Measurements from ENCODE around the gene UCHL5.

DNA sequence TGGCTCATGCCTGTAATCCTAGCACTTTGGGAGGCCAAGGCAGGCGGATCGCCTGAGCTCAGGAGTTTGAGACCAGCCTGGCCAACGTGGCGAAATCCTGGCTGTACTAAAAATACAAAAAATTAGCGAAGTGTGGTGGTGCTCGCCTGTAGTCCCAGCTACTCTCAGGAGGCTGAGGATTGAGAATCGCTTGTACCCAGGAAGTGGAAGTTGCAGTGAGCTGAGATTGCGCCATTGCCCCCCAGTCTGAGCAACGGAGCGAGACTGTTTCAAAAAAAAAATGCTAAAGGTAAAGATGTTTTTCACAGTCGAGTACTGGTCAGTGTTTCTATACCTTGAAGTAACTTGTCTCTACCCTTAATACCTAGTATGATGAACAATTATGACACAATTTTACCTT is 35.0 kb upstream of the UCHL5 start:
- TF ChIP-seq, protein P1, sequence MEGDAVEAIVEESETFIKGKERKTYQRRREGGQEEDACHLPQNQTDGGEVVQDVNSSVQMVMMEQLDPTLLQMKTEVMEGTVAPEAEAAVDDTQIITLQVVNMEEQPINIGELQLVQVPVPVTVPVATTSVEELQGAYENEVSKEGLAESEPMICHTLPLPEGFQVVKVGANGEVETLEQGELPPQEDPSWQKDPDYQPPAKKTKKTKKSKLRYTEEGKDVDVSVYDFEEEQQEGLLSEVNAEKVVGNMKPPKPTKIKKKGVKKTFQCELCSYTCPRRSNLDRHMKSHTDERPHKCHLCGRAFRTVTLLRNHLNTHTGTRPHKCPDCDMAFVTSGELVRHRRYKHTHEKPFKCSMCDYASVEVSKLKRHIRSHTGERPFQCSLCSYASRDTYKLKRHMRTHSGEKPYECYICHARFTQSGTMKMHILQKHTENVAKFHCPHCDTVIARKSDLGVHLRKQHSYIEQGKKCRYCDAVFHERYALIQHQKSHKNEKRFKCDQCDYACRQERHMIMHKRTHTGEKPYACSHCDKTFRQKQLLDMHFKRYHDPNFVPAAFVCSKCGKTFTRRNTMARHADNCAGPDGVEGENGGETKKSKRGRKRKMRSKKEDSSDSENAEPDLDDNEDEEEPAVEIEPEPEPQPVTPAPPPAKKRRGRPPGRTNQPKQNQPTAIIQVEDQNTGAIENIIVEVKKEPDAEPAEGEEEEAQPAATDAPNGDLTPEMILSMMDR (IDR thresholded peaks at IDR 0.05; ENCODE audit: low read depth, low read length, missing input control), result no peak
- TF ChIP-seq FOXA1 (IDR thresholded peaks at IDR 0.05) (no peak), YY1 (IDR thresholded peaks at IDR 0.05) (no peak), HNF4A (conservative IDR thresholded peaks at IDR 0.05) (no peak), RXRA (IDR thresholded peaks at IDR 0.05) (no peak), TAF1 (conservative IDR thresholded peaks at IDR 0.05) (no peak), SP1 (IDR thresholded peaks at IDR 0.05) (no peak)
- TF ChIP-seq, protein P2, sequence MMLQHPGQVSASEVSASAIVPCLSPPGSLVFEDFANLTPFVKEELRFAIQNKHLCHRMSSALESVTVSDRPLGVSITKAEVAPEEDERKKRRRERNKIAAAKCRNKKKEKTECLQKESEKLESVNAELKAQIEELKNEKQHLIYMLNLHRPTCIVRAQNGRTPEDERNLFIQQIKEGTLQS (IDR thresholded peaks at IDR 0.05), result no peak
